Left hindlimb (tissue), 1 donor: ENCODE measurements around the gene TMSB15C.
"Not testable (repeated sequence)": the region's sequence is repeated elsewhere in the genome, so short reads cannot be mapped to it uniquely, and the experiment has no call there.

Source experiments
- DNase-seq: peaks from one replicate; pipeline ENCODE4 v3.0.0-alpha.2; 2018

TMSB15C gene

DNA sequence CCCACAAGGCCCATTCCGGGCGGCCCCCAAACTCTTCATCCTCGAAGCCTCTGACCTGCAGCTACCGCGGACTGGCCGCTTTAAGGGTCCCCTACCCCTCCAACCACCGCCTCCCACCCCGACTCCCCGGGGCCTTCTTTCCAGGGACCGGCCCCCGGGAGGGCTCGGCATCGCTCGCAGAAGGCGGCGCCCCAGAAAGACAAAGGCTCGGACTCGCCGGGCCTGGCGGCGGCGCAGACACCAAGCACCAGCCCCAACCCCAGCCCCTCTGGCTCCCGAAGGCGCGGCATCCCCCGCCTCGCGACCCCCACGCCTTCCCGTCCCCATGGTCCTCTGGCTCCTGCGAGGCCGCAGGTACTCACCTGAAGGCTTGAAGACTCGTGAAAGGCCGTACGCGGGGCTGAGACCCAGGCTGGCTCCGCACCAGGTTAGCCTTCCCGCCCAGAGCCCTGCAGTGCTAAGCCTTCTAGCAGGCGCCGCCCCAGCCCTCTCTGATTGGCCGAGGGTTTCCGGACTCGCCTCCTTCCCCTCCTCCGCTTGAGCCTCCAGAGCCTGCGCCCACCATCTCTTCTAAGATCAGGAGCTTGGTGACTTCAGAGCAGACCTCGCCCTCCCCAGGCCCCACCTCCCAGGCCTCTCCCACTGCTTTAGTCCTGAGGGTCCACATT, at the start of gene TMSB15C:
Gene TMSB15C, minus strand, starts transcription at position 459 of the 668 bp plus-strand sequence.
- not testable (repeated sequence) for DNase-seq

GRCh38 chrX:104122829-104123228, 46.8 kb upstream of the TMSB15C start:
- DNase-seq: no peak

DNA sequence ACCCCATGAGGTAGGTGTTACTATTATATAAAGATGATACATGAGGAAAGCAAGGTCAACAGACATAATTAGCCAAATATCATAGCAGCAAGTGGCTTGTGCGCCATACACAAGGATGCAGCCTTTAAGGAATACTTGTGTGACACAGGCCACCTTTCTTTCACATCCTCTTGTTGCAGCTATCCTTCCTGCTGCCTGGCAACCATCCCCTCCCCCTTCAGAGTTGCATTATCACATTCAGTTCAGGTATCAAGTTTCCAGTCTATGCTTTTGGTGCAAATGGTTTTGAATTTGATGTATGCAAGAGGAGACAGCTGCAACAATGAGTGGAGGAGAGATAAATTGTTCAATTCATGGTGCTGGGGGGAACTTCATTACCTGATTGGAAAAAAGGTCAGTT, 42.7 kb upstream of the TMSB15C start:
- DNase-seq: no peak

DNA sequence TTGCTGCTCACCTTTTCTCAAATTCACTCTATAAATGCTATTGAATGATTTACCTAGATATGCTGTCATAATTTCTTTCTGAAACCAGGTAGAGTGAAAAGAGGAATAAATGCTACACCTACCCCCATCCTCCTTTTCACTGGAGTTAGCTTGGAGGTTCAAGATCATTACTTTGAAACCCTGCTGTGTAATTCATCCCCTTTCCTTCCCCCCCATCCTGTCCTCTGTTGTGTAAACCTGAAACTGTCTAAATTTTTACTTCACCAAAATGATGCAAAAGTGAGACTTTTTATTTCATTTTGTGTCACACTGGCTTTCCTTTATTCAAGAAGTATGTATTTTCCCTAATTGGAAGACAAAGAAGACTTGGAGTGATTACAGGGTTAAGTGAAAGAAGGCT, 41.7 kb upstream of the TMSB15C start:
- no peak for DNase-seq

DNA sequence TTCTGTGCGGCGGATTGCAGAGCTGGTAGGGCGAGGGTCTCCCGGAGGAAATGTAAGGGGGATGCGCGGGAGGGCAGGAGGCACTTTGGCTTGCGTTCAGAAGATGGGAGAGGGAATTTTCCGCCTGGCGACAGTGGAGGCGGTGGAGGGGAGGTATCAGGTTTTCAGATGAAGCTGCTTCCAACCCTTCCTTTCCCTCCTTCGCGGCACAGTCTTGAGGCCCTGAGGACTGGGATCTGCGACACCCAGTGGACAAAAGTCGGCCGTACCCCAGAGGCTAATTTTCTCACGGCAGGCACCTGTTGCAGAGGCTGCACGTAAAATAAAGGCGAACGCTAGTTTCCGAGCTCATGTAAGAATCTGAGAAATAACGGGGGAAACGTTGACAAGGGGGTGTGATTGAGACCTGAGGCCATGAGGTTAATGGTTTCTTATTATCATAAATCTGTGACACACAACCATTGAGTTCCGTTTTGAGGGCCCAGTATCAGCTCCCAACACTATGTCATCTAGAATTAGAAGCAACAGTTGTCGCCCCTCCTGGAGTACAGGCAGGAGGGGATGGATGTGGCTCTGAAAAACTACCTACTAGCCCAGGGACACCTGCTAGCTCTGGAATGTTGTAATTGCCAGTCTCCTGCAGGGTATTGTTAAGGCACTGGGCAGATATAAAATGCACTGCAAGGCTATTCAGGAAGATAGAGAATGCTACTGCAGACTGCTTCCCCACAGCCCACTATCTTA, 37.4 kb upstream of the TMSB15C start:
- DNase-seq: peak; percentile 34

GRCh38 chrX:104112326-104112951, 36.4 kb upstream of the TMSB15C start, which contains the start of gene ZCCHC18:
TSS of gene ZCCHC18 (plus strand) at chrX:104112523. CDS start at chrX:104114112, 1,589 bp downstream.
- peak; percentile 76 for DNase-seq

GRCh38 chrX:104110491-104111240, 34.6 kb upstream of the TMSB15C start:
- not testable (repeated sequence) for DNase-seq

DNA sequence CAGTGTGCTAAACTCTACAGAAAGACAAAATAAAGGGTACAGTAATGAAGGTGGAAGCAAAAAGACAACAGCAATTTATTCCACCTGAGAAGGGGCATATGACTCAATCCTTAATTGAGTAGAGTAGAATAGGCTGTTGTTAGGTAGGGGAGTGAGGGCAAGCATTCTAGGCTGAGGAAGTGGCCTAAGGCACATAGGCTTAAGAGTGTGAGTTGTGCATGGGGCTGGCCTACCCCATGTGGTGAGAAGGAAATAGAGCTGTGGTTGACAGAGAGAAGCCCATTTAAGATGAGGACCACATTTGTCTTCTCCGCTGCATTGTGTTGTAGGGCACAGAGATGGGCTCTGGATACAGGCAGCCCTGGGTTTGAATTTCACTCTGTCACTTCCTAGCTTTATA, 32.9 kb upstream of the TMSB15C start:
- DNase-seq: no peak

DNA sequence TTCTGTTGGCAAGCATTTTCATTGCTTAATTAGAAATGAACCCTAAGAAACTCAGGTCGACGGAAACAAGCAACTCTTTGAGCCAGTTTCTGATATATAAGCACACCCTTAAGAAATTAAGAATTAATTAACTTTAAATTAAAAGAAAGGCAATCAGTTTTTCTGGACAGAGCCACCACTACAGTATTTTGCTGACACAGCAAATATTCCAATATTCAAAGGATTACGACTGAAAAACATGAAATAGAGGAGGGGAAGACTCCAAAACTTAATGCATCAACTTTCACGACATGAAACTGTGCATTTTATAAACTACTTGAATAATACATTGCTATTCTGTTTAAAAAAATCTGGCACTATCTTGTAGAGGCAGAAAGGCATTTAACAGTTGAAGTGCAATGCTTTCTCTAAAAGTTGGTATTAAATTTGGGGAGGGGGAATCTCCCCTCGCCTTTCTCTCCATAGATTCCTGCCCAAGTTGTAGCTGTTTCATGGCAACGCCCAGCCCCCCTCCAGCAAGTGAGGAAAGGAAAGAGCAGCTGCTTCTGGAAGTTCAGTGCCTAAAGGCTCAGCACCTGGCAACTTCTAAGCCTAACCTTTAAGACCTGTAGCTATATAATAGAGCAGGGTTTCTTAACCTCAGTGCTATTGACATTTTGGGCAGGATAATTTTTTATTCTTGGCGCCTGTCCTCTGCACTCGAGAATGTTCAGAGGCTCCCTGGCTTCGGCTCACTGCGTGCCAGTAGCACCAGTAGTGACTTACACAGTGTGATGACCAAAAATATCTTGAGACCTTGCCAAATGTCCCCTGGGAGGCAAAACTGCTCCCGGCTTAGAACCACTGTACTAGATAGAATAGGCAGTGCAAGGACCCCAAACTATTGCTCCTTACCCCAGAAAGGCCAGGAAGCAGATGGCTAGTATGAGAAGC, 29.6 kb upstream of the TMSB15C start:
- DNase-seq: no peak

GRCh38 chrX:104104676-104105075, 28.6 kb upstream of the TMSB15C start:
- DNase-seq: no peak

DNA sequence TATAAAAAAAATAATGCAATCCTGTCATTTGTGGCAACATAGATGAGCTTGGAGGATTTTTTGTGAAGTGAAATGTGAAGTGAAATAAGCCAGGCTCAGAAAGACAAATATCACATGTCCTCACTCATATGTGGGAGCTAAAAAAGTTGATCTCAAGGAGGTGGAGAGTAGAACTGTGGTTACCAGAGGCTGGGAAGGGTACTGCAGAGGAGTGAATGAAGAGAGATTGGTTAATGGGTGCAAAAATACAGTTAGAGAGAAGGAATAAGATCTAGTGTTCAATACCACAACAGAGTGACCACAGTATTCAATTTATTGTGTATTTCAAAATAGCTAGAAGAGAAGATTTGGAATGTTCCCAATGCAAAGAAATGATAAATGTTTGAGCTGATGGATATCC, 22.9 kb upstream of the TMSB15C start:
- no peak for DNase-seq

DNA sequence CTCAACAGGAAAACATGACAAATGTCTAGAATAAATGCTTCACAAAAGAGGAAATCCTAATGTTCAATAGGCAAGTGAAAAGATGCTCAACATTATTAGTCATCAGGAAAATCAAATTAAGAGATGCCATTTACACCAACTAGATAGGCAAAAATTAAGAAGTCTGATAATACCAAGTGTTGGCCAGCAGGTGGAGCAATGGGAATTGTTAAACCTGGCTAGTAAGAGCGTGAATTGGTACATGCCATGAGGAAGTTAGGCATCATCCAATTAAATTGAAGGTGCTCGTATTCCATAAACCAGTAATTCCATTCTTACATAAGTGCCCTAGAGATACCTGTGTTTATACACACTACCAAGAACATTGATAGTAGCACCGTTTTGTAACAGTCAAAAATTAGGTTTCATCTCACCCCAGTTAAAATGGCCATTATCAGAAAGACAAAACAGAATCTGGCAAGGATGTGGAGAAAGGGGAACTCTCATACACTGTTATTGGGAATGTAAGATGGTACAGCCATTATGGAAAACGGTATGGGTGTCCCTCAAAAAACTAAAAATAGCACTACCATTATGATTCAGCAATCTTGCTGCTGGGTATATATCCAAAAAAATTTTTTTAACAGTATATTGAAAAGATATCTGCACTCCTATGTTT, 22.2 kb upstream of the TMSB15C start:
- DNase-seq: no peak

- no peak for DNase-seq
These were observed 9.9 kb upstream of the TMSB15C start for GRCh38 chrX:104085919-104086318.

DNA sequence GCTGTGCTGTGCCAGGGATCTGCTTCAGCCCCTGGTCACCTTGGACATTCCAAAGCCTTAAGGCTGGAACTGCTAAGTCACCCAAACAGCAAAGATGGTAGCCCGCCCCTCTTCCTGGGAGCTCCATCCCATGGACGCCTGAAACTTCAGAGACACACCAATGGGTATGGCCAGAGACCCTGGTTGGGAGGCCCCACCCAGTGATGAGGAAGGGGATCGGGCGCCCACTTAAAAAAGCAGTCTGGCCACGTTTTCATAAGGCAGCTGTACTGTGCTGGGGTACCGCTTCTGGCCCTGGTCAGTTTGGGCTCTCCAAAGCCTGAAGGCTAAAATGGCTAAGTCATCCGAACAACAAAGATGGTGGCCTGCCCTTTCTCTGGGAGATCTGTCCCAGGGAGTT, 9.4 kb upstream of the TMSB15C start:
- DNase-seq: no peak

DNA sequence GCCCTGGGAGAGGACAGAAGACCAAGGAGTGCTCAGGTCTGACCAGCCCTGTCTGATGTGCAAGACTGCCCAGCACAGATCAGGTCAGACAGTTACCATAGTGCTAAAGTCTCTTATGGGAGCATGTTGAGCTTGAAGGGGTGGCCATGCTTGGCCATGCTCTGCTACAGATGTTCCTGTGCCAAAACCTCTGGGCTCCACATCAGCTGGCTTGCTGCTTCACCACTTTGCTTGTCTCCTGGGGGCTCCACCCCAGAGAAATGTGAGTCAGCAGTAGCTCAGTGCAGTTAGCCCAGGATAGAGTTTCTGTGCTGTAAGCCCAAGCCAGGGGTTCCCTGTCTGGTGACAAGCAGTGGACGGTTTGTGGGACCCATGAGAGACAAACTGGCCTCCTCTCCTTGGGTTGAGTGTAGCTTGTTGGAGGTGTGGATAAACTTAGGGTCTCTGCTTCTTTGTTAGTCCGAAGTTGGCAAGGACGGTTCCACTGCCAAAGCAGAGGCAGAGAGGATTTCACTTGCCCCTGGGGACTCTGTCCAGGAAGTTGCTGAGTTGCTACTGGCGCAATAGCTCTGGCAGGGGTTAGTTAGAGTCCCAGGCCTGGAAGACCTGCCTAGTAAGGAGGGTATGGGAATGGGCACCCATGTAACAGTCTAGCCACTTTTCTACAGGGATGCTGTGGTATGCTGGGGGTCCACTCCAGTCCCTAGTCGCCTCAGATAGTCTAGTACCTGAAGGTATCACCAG, 8.7 kb upstream of the TMSB15C start:
- no peak for DNase-seq

DNA sequence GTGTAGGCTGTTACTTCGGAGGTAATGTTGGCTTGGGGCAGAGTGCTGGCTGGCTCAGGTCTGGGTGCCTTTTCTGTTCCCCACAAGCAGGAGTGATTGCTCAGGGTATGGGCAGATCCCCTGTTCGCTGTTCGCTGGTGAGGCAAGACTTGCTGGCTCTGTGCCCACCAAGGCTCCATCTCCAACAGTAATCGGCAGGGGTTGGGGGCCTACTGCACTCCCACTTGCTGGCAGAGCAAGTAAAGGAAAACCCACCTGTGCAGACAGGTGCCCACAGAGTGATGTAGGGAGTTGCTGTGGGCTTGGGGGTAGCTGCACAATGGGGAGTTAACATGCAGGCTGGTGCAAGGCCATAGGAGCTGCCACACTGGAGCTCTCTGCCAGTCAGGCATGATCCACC, 8.0 kb upstream of the TMSB15C start:
- DNase-seq: no peak

- not testable (repeated sequence) for DNase-seq
These were observed 1.8 kb upstream of the TMSB15C start for GRCh38 chrX:104077854-104078253.

GRCh38 chrX:104062636-104063035, 13.4 kb downstream of the TMSB15C start:
- DNase-seq: not testable (repeated sequence)

DNA sequence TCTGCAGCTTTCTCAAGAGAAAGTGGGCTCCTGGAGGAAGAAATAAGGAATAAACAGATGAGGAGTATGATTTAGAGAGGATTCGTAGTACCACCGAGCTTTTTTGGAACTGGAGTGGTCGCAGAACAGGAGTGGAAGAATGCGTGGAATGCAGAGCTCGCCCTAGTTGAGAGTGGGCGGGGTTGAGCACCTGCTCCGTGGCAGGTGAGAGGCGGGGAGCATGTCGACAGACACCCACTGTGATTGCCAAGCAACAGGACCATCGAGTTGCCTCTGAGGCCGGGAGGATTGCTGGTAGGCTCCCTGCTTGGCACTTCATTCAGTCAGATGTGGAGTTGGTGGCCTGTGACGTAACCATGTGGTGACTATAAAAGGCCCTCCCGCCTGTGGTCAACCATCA, 21.1 kb downstream of the TMSB15C start:
- DNase-seq: not testable (repeated sequence)

DNA sequence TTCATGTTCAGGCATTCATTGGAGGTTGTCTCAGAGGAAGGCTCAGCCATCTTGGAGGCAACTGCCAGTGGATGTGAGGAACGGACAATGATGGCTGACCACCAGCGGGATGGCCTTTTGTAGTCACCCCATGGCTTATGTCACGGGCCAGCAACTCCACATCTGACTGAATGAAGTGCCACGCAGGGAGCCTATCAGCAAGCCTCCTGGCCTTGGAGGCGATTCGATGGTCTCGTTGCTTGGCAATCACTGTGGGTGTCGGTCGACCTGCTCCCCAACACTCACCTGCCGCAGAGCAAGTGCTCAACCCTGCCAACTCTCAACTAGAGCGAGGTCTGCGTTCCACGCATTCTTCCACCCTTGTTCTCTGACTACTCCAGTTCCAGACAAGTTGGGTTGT, 28.9 kb downstream of the TMSB15C start:
- no peak for DNase-seq

GRCh38 chrX:104045642-104046041, 30.4 kb downstream of the TMSB15C start:
- no peak for DNase-seq
